ENCODE data around the gene TM9SF1. TPM values are rescaled to one million over a fixed set of nuclear protein-coding genes. Genes with fewer than 3 reads are reported as not detected.

The TM9SF1 gene
- total and polyA plus RNA-seq, 10 donors: 4.7 to 53.6 (median 34.5) TPM

- 91 to 95% (median 93%) methylated on average over 7 of the region's 7 CpGs for WGBS, 5 donors
- H3K4me3 ChIP-seq: peak overlapping the region in 5 of 8 donors; percentile 64 to 90 (median 72)
- peaks cover 0 to 57% (median 32%) of the 10 kb centered on the region in 6 donors for H3K36me3 ChIP-seq
- peaks cover 24 to 68% (median 49%) of the 10 kb centered on the region in 6 donors for H3K4me1 ChIP-seq
- no peak for DNase-seq
- H3K9me3 ChIP-seq: no peaks in the 10 kb centered on the region
- no peaks in the 10 kb centered on the region for H3K27me3 ChIP-seq (replicated peaks in 1 of 7)
- peak overlapping the region; percentile 93 to 100 (median 98) for H3K27ac ChIP-seq
- TF ChIP-seq POLR2AphosphoS5 (IDR thresholded peaks at IDR 0.05): no peak
- no peak for TF ChIP-seq POLR2A (IDR thresholded peaks at IDR 0.05)
- no peak for TF ChIP-seq CTCF (IDR thresholded peaks at IDR 0.05 in 8 of 11, conservative IDR thresholded peaks at IDR 0.05 in 3 of 11)
- intact Hi-C loops (cut with DNase I; ENCODE audit: low total_unique reads): no loop called here
These were observed 18.8 kb upstream of the TM9SF1 start for GRCh38 chr14:24213866-24214662.

GRCh38 chr14:24212924-24213865 lies 18.0 kb upstream of the TM9SF1 start, which contains the start of gene CHMP4A:
CHMP4A (minus strand) TSS chr14:24213488; CDS start chr14:24213439, 49 bp downstream.
- WGBS, 5 donors: 0 to 1% (median 0%) methylated on average over 42 to 53 of the region's 53 CpGs
- DNase-seq: peak; percentile 99
- H3K4me1 ChIP-seq: peaks cover 24 to 70% (median 49%) of the 10 kb centered on the region in 6 donors
- TF ChIP-seq POLR2AphosphoS5 (IDR thresholded peaks at IDR 0.05) (peak; percentile 100), CTCF (IDR thresholded peaks at IDR 0.05 in 8 of 11, conservative IDR thresholded peaks at IDR 0.05 in 3 of 11) (peak in 5 of 11 experiments; percentile 31 to 44 (median 40)), POLR2A (IDR thresholded peaks at IDR 0.05) (peak; percentile 57 to 88 (median 83))
- H3K27ac ChIP-seq: peak within 1 kb of the TSS; percentile 93 to 100 (median 98)
- intact Hi-C loops (cut with DNase I; ENCODE audit: low total_unique reads): no loop called here
- H3K27me3 ChIP-seq (replicated peaks in 1 of 7): no peaks in the 10 kb centered on the region
- peak within 1 kb of the TSS; percentile 58 to 90 (median 68) for H3K4me3 ChIP-seq
- peaks cover 0 to 64% (median 38%) of the 10 kb centered on the region in 6 donors for H3K36me3 ChIP-seq
- no peaks in the 10 kb centered on the region for H3K9me3 ChIP-seq

GRCh38 chr14:24211311-24211710 lies 16.1 kb upstream of the TM9SF1 start:
- Histone ChIP-seq H3K4me3 (no peak overlapping the region), H3K27me3 (replicated peaks in 1 of 7) (no peaks in the 10 kb centered on the region), H3K36me3 (peaks cover 2 to 64% (median 50%) of the 10 kb centered on the region in 6 donors), H3K9me3 (no peaks in the 10 kb centered on the region), H3K27ac (no peak overlapping the region), H3K4me1 (peaks cover 23 to 84% (median 48%) of the 10 kb centered on the region in 6 donors)
- WGBS, 5 donors: 92 to 96% (median 95%) methylated on average over 6 of the region's 6 CpGs
- DNase-seq: no peak
- intact Hi-C loops (cut with DNase I; ENCODE audit: low total_unique reads): no loop called here
- TF ChIP-seq POLR2AphosphoS5 (IDR thresholded peaks at IDR 0.05) (no peak), CTCF (IDR thresholded peaks at IDR 0.05 in 8 of 11, conservative IDR thresholded peaks at IDR 0.05 in 3 of 11) (no peak)
